ELF-1 (cell line): ENCODE results near the gene GPC5.
"Not testable (repeated sequence)": the region's sequence is repeated elsewhere in the genome, so short reads cannot be mapped to it uniquely, and the experiment has no call there.

ENCODE experiments used
- DNase-seq: peaks from one replicate; pipeline ENCODE4 v3.0.0-alpha.2; 2016; ENCODE audit warnings: low read depth, low spot score

The GPC5 gene

GRCh38 chr13:92452840-92453239 lies 1054.4 kb downstream of the GPC5 start:
- no peak for DNase-seq

DNA sequence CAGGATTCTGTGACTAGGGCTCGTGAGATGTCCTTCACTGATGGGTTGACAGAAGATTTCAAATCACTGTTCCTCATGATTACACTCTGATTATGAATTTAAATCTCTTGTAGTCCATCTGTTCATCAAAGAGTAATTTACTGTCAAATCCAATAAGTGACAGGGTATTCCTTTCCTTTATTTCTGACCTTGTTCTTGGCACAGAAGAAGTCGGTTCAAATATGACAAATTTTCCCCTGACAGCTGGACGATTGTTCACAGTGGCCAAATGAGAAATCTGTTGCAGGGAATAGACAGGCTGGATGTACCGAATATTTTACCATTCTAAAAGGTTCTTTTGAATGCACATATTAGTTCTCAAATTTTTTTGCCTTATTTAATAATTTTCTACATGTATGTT lies 1060.9 kb downstream of the GPC5 start:
- DNase-seq: no peak

- DNase-seq: no peak
Observed at GRCh38 chr13:92460479-92460878, 1062.1 kb downstream of the GPC5 start.

DNA sequence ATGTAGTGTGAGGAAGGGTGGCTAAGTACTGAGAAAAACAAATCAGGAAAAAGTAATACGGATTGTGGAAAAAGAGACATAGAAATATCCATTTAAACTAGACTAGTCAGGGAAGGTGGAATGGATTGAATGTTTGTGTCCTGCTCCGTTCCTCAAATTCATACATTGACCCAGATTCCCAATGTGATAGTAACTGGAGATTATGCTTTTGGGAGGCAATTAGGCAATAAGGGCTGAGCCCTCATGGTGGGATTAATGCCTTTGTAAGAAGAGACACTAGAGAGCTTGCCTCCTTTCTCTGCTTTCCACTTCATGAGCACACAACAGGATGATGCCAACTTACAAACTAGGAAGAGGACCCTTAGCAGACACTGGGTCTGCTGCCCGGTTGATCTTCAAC lies 1063.0 kb downstream of the GPC5 start:
- no peak for DNase-seq

DNA sequence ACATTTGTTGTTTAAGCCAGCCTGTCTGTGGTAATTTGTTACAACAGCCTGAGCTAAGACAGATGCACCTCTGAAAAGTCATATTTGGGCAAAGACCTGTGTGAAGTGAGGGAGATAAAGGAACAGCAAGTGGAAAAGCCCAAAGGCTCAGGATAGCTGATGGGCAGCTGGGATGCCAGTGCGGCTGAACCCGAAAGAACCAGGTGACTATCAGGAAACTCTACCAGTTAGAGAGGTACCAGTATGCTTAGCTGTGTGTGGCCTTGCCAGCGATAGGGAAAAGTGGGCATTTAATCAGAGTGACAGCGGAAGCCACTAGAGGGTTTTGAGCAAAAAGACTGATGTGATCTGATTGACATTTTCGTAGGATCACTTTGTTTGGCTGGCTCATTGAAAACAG lies 1063.4 kb downstream of the GPC5 start:
- DNase-seq: no peak

GRCh38 chr13:92463134-92463533 lies 1064.7 kb downstream of the GPC5 start:
- no peak for DNase-seq

DNA sequence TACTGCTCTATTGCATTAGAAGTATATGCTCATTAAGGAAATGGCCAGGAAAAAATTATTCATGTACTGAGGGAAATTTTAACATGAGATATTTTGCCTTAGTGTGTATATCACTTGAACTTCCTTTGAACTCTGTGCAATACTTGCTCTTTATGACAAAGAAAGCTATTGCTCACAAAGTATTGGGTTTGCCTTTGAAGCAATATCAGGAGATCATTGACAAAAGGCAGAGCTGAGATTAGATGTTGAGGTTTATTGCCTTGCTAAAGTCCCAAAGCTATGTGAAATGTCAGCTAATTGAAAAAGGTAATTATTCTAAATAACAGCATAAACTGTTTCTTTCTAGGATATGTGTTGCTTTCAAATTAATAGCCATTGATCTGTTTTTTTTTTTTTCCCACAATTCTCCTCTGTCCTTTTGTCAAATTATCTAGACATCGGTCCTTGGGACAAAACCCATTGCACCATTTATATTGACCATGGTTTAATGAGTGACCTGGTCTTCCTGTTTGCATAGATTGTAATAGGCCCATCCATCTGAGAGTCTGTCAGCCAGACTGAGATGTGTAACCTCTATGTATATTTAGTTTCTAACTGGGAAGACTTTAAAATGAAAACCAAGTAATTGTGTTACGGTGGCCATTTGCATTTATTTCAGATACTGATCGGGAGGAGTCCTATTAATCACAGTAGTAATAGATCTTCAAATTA lies 1075.5 kb downstream of the GPC5 start:
- no peak for DNase-seq

- no peak for DNase-seq
Observed at GRCh38 chr13:92480387-92480786, 1082.0 kb downstream of the GPC5 start.

GRCh38 chr13:92482790-92483189 lies 1084.4 kb downstream of the GPC5 start:
- DNase-seq: not testable (repeated sequence)

DNA sequence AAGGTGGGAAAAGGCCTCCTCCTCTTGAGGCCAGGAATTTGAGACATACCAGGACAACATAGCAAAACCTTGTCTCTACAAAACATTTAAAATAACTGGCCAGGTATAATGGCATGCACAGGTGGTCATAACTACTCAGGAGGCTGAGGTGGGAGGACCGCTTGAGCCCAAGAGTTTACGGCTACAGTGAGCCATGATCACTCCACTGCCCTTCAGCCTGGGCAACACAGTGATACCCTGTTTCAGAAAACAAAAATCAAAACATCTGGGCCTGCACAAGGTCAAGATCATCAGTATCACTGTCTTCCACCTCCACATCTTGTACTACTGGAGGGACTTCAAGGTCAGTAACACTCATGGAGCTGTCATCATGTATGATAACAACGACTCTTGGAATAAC lies 1085.5 kb downstream of the GPC5 start:
- no peak for DNase-seq

- no peak for DNase-seq
Observed at GRCh38 chr13:92487238-92487637, 1088.8 kb downstream of the GPC5 start.

DNA sequence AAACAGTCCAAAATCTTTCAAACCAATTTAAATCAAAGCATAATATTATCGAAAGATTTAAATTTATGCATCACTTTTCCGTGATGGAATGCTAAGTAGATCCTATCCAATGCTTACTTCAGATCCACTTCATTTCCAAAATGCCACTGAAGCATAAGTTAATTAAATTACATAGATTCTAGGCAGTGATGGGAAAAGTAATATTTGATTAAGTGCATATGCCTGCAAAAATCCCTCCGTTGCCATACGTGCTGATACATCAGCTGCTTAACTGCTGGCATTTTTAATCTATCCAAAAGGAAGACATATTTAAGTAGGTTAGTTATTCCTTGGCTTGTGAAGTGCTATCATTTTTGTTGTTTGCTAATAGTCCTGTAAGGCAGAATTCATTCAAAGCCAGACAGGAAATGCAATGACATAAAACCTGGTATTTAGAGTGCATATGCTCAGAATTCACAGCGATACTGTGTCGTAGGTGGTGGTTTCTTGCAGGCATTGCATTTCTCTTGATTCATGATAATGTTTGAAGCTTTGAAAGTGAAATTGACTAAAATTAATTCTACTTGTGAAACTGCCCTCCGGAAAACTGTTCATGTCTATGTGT lies 1089.9 kb downstream of the GPC5 start:
- no peak for DNase-seq

- no peak for DNase-seq
Observed at GRCh38 chr13:92491839-92492238, 1093.4 kb downstream of the GPC5 start.

DNA sequence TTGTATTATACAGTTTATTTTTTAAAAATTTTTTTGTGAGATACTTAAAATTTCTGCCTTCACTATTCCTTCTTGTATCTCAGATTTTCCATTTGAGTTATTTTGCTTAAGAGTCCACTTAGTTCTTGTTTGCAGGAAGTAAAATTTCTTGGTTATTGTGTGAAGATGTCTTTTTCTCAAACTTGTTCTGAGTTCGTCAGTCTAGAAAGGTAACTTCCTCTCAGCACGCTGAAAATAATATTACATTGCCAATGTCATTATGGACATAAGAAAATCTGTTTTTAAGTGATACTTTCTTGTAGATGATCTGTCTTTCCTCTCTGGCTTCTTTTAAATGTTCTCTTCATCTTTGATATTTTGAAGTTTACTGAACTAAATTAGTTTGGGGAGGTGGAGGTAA lies 1096.5 kb downstream of the GPC5 start:
- DNase-seq: no peak

- peak; percentile 38 for DNase-seq
Observed at GRCh38 chr13:92500192-92500591, 1101.8 kb downstream of the GPC5 start.

DNA sequence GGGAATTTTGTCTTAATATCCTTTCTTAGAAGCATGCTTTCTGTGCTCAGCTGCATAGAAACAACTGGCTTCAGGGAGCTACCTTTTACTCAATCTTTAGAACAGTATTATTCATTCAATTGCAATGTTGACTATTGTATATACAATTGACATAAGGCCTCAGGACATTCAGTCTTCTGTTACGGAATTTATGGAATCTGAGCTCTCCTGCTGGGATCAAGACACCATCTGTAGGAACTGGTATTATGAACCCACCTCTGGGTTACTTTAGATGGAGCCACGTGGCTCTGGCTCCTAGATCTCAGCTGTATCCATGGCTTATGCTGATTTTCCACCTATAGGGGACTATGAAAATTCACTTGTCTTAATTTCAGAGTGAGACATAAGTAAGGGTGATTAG lies 1112.0 kb downstream of the GPC5 start:
- DNase-seq: peak; percentile 2

- no peak for DNase-seq
Observed at GRCh38 chr13:92512852-92513251, 1114.4 kb downstream of the GPC5 start.

DNA sequence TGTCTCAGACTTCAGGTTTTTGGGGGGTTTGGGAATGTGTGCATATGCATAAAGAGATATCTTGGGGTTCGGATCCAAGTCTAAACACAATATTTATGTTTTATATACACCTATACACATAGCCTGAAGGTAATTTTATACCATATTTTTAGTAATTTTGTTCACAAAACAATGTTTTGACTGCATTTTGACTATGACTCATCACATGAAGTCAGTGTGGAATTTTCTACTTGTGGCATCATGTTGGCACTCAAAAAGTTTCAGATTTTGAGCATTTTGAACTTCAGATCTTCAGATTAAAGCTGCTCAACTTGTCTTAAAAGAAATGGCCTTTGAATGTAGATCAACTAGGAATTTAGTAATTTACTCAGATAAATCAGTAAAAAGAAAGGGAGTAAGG lies 1115.3 kb downstream of the GPC5 start:
- DNase-seq: no peak

GRCh38 chr13:92514420-92515125 lies 1116.2 kb downstream of the GPC5 start:
- no peak for DNase-seq

GRCh38 chr13:92516878-92517277 lies 1118.5 kb downstream of the GPC5 start:
- DNase-seq: not testable (repeated sequence)

GRCh38 chr13:92518622-92519021 lies 1120.2 kb downstream of the GPC5 start:
- DNase-seq: not testable (repeated sequence)

DNA sequence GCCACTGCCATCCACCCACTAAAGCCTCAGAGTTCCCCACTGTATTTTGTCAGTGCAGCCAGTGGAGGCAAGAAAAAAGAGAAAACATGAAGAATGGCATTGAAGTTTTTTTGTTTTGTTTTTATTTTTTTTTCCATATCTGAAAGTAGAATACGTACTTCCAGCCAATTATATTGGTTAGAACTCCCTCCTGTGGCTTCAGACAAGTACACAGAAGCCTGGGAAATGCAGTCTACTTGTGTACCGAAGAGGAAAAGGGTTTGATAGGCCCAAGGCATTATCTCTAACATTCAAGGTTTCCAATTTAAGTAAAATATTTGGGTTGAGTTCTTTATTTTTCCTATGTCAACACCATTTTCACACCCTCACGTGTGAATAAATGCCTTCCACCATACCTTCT lies 1131.9 kb downstream of the GPC5 start:
- no peak for DNase-seq
